Activated T-cell treated with anti-CD3 and anti-CD28 coated beads for 1 hour (primary cell): ENCODE data around the gene PARD3.

Experiments used
- DNase-seq: peaks from one replicate; pipeline ENCODE4 v3.0.0-alpha.2; 2020; ENCODE audit warnings: low read depth

Gene PARD3

GRCh38 chr10:34580214-34580613 lies 234.9 kb downstream of the PARD3 start:
- no peak for DNase-seq

DNA sequence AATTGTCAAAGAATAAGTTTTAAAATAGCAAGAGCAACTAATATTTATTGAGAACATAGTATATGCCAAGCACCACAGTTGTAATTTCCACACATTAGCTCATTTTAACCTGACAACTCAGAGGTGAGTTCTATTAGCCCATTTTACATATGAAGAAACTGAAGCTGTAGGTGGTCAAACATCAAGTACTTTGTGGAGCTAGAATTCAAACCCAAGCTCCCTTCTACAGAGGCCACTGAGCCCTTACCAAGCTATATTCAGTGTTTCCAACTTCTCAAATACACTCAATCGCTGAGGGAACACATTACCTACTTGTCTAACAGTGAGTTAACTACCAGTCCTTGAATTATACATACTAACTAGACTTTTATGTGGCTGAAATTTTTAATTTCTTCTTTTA lies 236.6 kb downstream of the PARD3 start:
- DNase-seq: no peak

DNA sequence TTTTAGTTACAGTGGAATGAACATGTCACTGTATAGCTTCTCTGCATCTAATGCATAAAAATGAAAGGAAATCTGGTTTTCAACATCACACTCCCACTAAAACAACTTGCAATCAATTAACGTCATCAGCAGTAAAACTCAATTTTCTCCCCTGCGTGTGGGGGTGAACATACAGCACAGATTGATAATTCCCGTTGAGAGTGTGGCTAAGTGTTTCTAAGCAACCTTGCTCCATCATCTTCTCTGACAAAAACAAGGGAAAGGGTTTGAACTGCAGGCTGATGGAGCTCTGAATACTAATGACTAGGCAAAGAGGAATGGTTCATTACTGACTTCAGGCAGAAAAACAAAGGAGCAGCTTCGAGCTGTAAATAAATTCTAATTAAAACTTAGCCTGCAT lies 238.3 kb downstream of the PARD3 start:
- DNase-seq: no peak

DNA sequence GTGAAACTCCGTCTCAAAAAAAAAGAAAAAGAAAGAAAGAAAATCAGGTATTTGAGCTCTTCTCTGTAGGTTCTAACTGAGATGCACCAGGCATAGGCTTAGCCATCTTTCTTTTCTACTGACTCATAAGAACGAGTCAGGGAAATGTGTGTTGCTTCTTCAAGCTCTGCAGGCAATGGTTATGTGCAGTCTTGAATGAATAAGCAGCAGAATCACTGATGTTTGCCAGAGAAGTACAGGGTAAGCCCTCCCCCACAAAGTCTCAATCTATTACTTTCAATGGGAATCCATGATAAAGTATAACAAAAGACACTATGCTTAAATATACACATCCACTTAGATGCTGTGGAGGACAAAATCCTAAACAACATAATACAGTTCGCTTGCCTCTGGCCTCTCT lies 239.2 kb downstream of the PARD3 start:
- no peak for DNase-seq

DNA sequence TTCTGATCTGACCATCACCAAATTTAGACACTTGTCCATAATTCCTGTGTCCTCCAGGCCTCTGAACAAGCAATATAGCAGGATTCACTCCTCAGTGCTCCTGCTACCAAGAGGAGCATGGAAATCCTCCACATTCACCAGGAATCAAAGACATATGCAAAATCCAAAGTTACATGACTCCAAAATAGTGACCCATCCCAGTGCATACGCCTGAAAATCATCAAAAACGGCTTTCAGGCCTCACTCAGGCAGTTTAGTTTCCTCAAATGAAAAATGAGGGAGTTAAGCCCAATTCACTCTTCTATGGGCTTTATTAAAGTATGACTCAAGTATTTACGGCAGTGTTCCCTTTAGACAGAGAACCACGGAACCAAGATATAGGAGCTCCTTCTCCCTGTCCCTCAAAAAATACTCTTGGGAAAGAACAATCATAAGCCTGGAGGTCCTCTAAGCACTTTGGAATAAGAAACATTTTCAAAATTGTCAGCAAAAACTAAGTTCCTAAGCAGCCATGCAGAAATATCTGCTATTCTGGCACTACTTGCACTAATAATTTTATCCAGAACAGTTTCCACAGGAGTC lies 240.7 kb downstream of the PARD3 start:
- DNase-seq: no peak

GRCh38 chr10:34570887-34571286 lies 244.2 kb downstream of the PARD3 start:
- DNase-seq: no peak

DNA sequence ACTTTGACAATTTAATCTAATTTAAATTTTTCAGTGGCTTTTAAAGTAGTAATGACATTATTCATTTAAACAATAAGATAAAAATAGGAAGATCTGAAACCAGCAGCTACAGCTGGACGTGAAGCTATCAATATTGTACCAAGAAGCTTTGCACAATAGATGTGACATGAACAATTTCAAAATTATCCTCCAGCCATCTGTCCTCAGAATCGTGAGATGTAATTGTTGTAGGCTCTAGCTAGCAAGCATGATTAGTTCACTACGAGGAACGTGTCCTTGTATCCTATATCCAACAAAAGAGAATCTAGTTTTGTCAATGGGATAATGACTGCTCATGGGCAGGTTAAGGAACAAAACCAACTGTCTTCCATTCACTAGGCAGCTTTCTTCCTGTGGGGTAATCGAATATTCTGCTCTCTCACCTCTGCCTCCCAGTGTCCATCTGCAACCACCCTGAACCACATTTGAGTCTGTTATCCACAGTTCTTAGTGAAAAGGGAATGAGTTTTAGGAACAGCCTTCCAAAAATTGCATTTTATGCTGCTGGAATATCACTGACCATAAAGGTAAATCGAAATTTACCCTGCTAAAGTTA lies 247.3 kb downstream of the PARD3 start:
- no peak for DNase-seq

- DNase-seq: no peak
Measured at GRCh38 chr10:34565934-34566333, 249.2 kb downstream of the PARD3 start.

- no peak for DNase-seq
Measured at GRCh38 chr10:34558093-34558583, 257.0 kb downstream of the PARD3 start.

DNA sequence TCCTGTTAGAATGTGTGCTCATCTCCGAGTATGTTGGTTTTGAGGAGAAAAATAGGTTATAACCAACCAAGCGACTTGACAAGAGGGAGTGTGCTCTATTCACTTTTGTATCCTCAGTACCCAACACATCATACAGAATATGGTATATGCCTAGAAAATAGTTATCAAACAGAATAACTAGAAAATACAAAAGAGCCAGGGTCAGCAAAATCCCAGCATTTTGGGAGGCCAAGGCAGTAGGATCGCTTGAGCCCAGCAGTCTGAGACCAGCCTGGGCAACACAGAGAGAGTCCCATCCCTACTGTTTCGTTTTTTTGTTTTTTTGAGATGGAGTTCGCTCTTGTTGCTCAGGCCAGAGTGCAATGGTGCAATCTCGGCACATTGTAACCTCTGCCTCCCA lies 257.9 kb downstream of the PARD3 start:
- DNase-seq: no peak

- DNase-seq: no peak
Measured at GRCh38 chr10:34555653-34556052, 259.4 kb downstream of the PARD3 start.

- DNase-seq: no peak
Measured at GRCh38 chr10:34553747-34554146, 261.3 kb downstream of the PARD3 start.

GRCh38 chr10:34551295-34551694 lies 263.8 kb downstream of the PARD3 start:
- no peak for DNase-seq

DNA sequence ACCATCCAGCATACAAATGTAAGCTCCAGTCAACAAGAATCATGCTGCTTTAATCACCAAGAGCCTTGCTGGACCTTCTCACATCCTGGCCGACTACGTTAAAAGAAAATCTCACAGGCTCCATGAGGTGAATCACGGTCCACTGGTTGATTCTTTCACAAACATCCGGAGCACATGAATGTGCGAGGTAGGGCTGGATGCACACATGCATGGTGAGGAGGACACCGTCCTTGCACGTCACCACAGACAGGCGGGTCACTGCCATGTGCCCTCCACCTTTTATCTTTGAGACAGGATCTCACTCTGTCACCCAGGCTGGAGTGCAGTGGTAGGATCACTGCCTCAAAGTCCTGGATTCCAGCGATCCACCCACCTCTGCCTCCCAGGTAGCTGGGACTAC lies 265.1 kb downstream of the PARD3 start:
- no peak for DNase-seq

DNA sequence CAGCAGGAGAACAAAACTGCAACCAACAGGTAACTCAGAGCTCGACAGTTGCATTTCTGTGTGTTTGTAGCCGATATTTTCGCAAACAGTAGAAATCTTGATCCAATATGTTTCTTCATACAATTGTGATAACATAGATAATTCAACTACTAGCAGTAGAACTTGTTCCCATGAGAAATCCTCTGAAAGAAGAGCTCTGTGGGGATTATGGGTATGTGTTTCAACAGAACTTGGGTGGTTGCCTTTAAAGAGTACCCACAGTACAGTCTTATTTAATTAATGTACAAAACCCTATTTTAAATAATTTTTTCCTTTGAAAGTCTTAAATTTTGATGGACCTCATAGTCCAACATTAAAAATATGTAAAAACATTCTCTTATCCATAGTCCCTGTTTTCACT lies 266.1 kb downstream of the PARD3 start:
- no peak for DNase-seq

GRCh38 chr10:34548466-34548865 lies 266.6 kb downstream of the PARD3 start:
- no peak for DNase-seq

- no peak for DNase-seq
Measured at GRCh38 chr10:34547695-34548094, 267.4 kb downstream of the PARD3 start.

GRCh38 chr10:34547291-34547690 lies 267.8 kb downstream of the PARD3 start:
- no peak for DNase-seq

- DNase-seq: no peak
Measured at GRCh38 chr10:34544400-34544799, 270.7 kb downstream of the PARD3 start.

GRCh38 chr10:34543716-34544115 lies 271.4 kb downstream of the PARD3 start:
- DNase-seq: no peak

DNA sequence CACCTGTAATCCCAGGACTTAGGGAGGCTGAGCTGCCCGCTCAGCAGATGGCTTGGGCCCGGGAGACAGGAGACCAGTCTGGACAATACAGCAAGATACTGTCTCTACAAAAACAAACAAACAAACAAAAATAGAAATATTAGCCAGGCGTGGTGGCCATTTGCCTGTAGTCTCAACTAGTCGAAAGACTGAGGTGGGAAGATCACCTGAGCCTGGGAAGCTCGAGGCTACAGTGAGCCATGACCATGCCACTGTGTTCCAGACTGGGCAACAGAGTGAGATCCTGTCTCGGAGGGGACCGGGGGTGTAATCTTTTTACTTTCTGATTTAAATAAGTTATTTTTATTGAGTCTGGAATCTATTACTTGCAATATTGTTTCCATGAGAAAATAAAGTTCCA lies 274.6 kb downstream of the PARD3 start:
- no peak for DNase-seq

DNA sequence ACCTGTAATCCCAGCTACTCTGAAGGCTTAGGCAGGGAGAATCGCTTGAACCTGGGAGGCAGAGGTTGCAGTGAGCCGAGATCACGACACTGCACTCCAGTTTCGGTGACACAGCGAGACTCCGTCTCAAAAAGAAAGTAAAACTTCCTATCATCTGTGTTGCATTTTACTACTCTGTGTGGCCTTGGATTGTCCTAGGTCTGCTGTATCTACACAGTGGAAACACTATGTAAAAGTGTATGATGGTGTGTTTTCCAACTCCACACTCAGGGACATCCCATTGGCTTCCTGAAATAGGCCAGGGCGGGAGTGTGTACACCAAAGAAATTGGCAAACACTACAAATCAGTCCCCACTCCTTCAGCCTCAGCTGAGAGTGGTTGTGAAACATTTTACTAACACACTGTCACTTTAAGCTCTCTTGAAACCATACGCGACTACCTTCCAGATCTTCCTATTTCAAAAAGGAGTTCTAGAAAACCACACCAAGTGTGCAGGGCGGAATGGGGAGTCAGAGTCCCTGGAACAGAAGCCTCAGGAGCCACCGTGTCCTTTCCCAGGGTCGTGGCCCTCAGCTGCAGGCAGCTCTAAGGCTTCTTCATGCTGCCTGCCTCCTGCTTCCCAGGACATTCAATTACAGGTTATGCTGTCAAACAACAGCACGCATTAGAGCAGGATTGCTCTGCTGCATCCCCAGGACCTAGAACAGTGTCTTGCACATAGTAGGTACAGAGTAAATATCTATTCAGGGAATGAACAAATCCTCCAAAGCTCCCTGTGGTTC lies 275.4 kb downstream of the PARD3 start:
- no peak for DNase-seq

DNA sequence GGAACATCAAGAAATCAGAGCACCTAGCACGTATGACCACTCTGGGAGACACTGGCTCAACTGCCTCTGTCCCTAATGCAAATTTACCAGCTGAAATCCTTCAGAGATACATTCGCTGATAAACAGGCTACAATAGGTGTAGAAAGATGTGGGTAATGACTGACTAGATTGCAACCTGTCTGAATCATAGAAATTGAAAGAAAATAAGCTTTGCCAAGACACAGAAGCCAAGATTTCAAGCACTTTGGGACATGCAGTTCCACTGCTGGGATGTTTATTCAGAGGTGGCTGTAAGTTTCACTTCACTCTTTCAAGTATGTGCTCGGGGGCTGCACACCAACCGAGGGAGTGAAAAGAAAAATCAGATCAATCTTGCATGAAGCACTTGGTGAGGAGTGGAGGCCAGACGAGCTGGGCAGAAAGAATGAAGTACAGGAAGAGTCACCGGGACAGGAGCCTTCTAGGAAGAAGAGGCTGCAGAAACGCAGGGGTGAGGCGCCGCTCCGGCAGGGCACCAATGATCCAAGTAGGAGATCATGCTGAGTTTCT lies 276.7 kb downstream of the PARD3 start:
- no peak for DNase-seq
